Measurements from ENCODE around the gene MFSD2A. TPM values are rescaled to one million over a fixed set of nuclear protein-coding genes. Genes with fewer than 3 reads are reported as not detected.
A peak's percentile ranks its signal among the peaks of the same experiment; 100 is the strongest.

Gene MFSD2A
- total RNA-seq, 1 donor from 2014 or later = 0.90 TPM

GRCh38 chr1:39917825-39918224 is 37.1 kb upstream of the MFSD2A start:
- peaks cover 5% of the 10 kb centered on the region for H3K4me1 ChIP-seq
- no peak overlapping the region for H3K4me2 ChIP-seq
- H3K27me3 ChIP-seq = peaks cover 33% of the 10 kb centered on the region
- no peaks in the 10 kb centered on the region for H3K36me3 ChIP-seq
- no peaks in the 10 kb centered on the region for H3K9me3 ChIP-seq (ENCODE audit: low read depth)
- H3K9ac ChIP-seq = no peak overlapping the region
- Mint-ChIP-seq H3K9me3 (no peaks in the 10 kb centered on the region), H3K27ac (no peak overlapping the region), H3K4me3 (no peak overlapping the region), H3K4me1 (peaks cover 17% of the 10 kb centered on the region), H3K27me3 (ENCODE audit: insufficient read depth, low read depth) (peaks cover 14% of the 10 kb centered on the region), H3K36me3 (no peaks in the 10 kb centered on the region)
- peaks cover 11% of the 10 kb centered on the region for H3F3A ChIP-seq (ENCODE audit: low read depth)
- no peak overlapping the region for H2AFZ ChIP-seq (replicated peaks)
- DNase-seq (ENCODE audit: low spot score) = peak; percentile 41
- TF ChIP-seq CTCF (IDR thresholded peaks at IDR 0.05) = peak; percentile 41
- TF ChIP-seq EZH2phosphoT487 (IDR thresholded peaks at IDR 0.05) = no peak
- no peaks in the 10 kb centered on the region for H3K79me2 ChIP-seq (ENCODE audit: low read depth)
- no peak overlapping the region for H3K27ac ChIP-seq
- H4K20me1 ChIP-seq (ENCODE audit: low read depth) = peaks cover 10% of the 10 kb centered on the region
- H3K4me3 ChIP-seq = no peak overlapping the region

- H3K27me3 ChIP-seq = peaks cover 50% of the 10 kb centered on the region
- TF ChIP-seq EZH2phosphoT487 (IDR thresholded peaks at IDR 0.05) (no peak), EZH2 (IDR thresholded peaks at IDR 0.05) (no peak), CTCF (IDR thresholded peaks at IDR 0.05) (peak; percentile 75)
- Mint-ChIP-seq H3K4me3 (no peak overlapping the region), H3K36me3 (no peaks in the 10 kb centered on the region), H3K4me1 (peaks cover 22% of the 10 kb centered on the region), H3K27ac (no peak overlapping the region), H3K9me3 (no peaks in the 10 kb centered on the region), H3K27me3 (ENCODE audit: insufficient read depth, low read depth) (peaks cover 14% of the 10 kb centered on the region)
- no peaks in the 10 kb centered on the region for H3K36me3 ChIP-seq
- no peak overlapping the region for H2AFZ ChIP-seq (replicated peaks)
- peaks cover 13% of the 10 kb centered on the region for H3F3A ChIP-seq (ENCODE audit: low read depth)
- peak; percentile 77 for DNase-seq (ENCODE audit: low spot score)
- no peak overlapping the region for H3K27ac ChIP-seq
- H3K4me2 ChIP-seq = no peak overlapping the region
- no peak overlapping the region for H3K4me3 ChIP-seq
- no peaks in the 10 kb centered on the region for H3K9me3 ChIP-seq (ENCODE audit: low read depth)
- peaks cover 5% of the 10 kb centered on the region for H3K4me1 ChIP-seq
- no peaks in the 10 kb centered on the region for H3K79me2 ChIP-seq (ENCODE audit: low read depth)
- H4K20me1 ChIP-seq (ENCODE audit: low read depth) = peaks cover 14% of the 10 kb centered on the region
- no peak overlapping the region for H3K9ac ChIP-seq
Measured at GRCh38 chr1:39919545-39919944, 35.4 kb upstream of the MFSD2A start.

GRCh38 chr1:39922251-39922688 is 32.7 kb upstream of the MFSD2A start:
- TF ChIP-seq EZH2phosphoT487 (IDR thresholded peaks at IDR 0.05) (no peak), EZH2 (IDR thresholded peaks at IDR 0.05) (peak; percentile 31)
- no peak overlapping the region for H2AFZ ChIP-seq (replicated peaks)
- H3K4me1 ChIP-seq = peaks cover 5% of the 10 kb centered on the region
- H3K79me2 ChIP-seq (ENCODE audit: low read depth) = no peaks in the 10 kb centered on the region
- Mint-ChIP-seq H3K27ac (no peak overlapping the region), H3K9me3 (no peaks in the 10 kb centered on the region), H3K27me3 (ENCODE audit: insufficient read depth, low read depth) (peaks cover 10% of the 10 kb centered on the region), H3K4me1 (peaks cover 41% of the 10 kb centered on the region), H3K4me3 (peak overlapping the region; percentile 70), H3K36me3 (no peaks in the 10 kb centered on the region)
- H3K36me3 ChIP-seq = no peaks in the 10 kb centered on the region
- peaks cover 14% of the 10 kb centered on the region for H4K20me1 ChIP-seq (ENCODE audit: low read depth)
- H3K9ac ChIP-seq = no peak overlapping the region
- no peaks in the 10 kb centered on the region for H3K9me3 ChIP-seq (ENCODE audit: low read depth)
- no peak overlapping the region for H3K27ac ChIP-seq
- peak overlapping the region; percentile 8 for H3K4me3 ChIP-seq
- DNase-seq (ENCODE audit: low spot score) = peak; percentile 92
- peak overlapping the region; percentile 68 for H3K4me2 ChIP-seq
- peaks cover 13% of the 10 kb centered on the region for H3F3A ChIP-seq (ENCODE audit: low read depth)
- H3K27me3 ChIP-seq = peaks cover 66% of the 10 kb centered on the region

GRCh38 chr1:39925721-39926342 is 29.1 kb upstream of the MFSD2A start:
- TF ChIP-seq EZH2 (IDR thresholded peaks at IDR 0.05) (no peak), CTCF (IDR thresholded peaks at IDR 0.05) (no peak), EZH2phosphoT487 (IDR thresholded peaks at IDR 0.05) (no peak)
- Histone ChIP-seq H4K20me1 (ENCODE audit: low read depth) (peaks cover 14% of the 10 kb centered on the region), H2AFZ (replicated peaks) (no peak overlapping the region), H3K27ac (no peak overlapping the region), H3K27me3 (peaks cover 54% of the 10 kb centered on the region), H3K9ac (no peak overlapping the region), H3F3A (ENCODE audit: low read depth) (peaks cover 13% of the 10 kb centered on the region), H3K9me3 (ENCODE audit: low read depth) (no peaks in the 10 kb centered on the region), H3K4me3 (no peak overlapping the region), H3K4me1 (peaks cover 5% of the 10 kb centered on the region), H3K79me2 (ENCODE audit: low read depth) (no peaks in the 10 kb centered on the region), H3K36me3 (no peaks in the 10 kb centered on the region), H3K4me2 (no peak overlapping the region)
- peaks cover 43% of the 10 kb centered on the region for H3K4me1 Mint-ChIP-seq
- no peaks in the 10 kb centered on the region for H3K36me3 Mint-ChIP-seq
- H3K4me3 Mint-ChIP-seq = no peak overlapping the region
- DNase-seq (ENCODE audit: low spot score) = no peak
- no peaks in the 10 kb centered on the region for H3K9me3 Mint-ChIP-seq
- peak overlapping the region; percentile 93 for H3K27ac Mint-ChIP-seq
- peaks cover 6% of the 10 kb centered on the region for H3K27me3 Mint-ChIP-seq (ENCODE audit: insufficient read depth, low read depth)
